ENCODE data around the gene SMURF1. TPM values are rescaled to one million over a fixed set of nuclear protein-coding genes. Genes with fewer than 3 reads are reported as not detected.

Gene SMURF1
- total RNA-seq, 4 donors from 2014 or later, result 16.4 to 36.2 (median 24.6) TPM

- H3K27me3 ChIP-seq, result no peaks in the 10 kb centered on the region
- no peak overlapping the region for H3K27ac ChIP-seq
- no peak for DNase-seq
- peaks cover 50 to 100% (median 73%) of the 10 kb centered on the region in 3 donors for H3K36me3 ChIP-seq
- intact Hi-C loops (cut with DNase I), result no loop called here
- no peak for TF ChIP-seq CTCF (IDR thresholded peaks at IDR 0.05)
- no peak for TF ChIP-seq POLR2A (IDR thresholded peaks at IDR 0.05)
- H3K4me3 ChIP-seq, result no peak overlapping the region
- 88 to 97% methylated on average over 7 of the region's 11 CpGs for WGBS, 2 donors
- H3K4me1 ChIP-seq, result no peaks in the 10 kb centered on the region
- H3K9me3 ChIP-seq, result no peaks in the 10 kb centered on the region
Measured at GRCh38 chr7:99008921-99009530, 134.9 kb downstream of the SMURF1 start.

GRCh38 chr7:99008181-99008631, 135.7 kb downstream of the SMURF1 start:
- Histone ChIP-seq H3K27ac (no peak overlapping the region), H3K27me3 (no peaks in the 10 kb centered on the region), H3K4me1 (no peaks in the 10 kb centered on the region), H3K36me3 (peaks cover 43 to 100% (median 65%) of the 10 kb centered on the region in 3 donors), H3K4me3 (no peak overlapping the region), H3K9me3 (no peaks in the 10 kb centered on the region)
- no peak for TF ChIP-seq CTCF (IDR thresholded peaks at IDR 0.05)
- no peak for TF ChIP-seq POLR2A (IDR thresholded peaks at IDR 0.05)
- DNase-seq, result no peak
- intact Hi-C loops (cut with DNase I), result no loop called here
- 95% methylated on average over 4 to 21 of the region's 23 CpGs for WGBS, 2 donors

- intact Hi-C loops (cut with DNase I), result no loop called here
- Histone ChIP-seq H3K36me3 (peaks cover 39 to 100% (median 52%) of the 10 kb centered on the region in 3 donors), H3K27me3 (no peaks in the 10 kb centered on the region), H3K27ac (no peak overlapping the region), H3K4me1 (no peaks in the 10 kb centered on the region), H3K4me3 (no peak overlapping the region), H3K9me3 (no peaks in the 10 kb centered on the region)
- WGBS, 2 donors, result 83 to 95% methylated on average over 10 to 11 of the region's 11 CpGs
- TF ChIP-seq CTCF (IDR thresholded peaks at IDR 0.05) (no peak), POLR2A (IDR thresholded peaks at IDR 0.05) (no peak)
- DNase-seq, result no peak
Measured at GRCh38 chr7:99006739-99007424, 137.0 kb downstream of the SMURF1 start.

GRCh38 chr7:99005776-99006175, 138.1 kb downstream of the SMURF1 start:
- Histone ChIP-seq H3K4me1 (no peaks in the 10 kb centered on the region), H3K27ac (no peak overlapping the region), H3K27me3 (no peaks in the 10 kb centered on the region), H3K36me3 (peaks cover 32 to 100% (median 47%) of the 10 kb centered on the region in 3 donors), H3K9me3 (no peaks in the 10 kb centered on the region), H3K4me3 (no peak overlapping the region)
- DNase-seq, result no peak
- TF ChIP-seq CTCF (IDR thresholded peaks at IDR 0.05) (no peak), POLR2A (IDR thresholded peaks at IDR 0.05) (no peak)
- intact Hi-C loops (cut with DNase I), result no loop called here
- 79 to 86% methylated on average over 7 to 9 of the region's 15 CpGs for WGBS, 2 donors

GRCh38 chr7:99004781-99005500, 139.0 kb downstream of the SMURF1 start:
- TF ChIP-seq POLR2A (IDR thresholded peaks at IDR 0.05) (no peak), CTCF (IDR thresholded peaks at IDR 0.05) (no peak)
- 86 to 94% methylated on average over 13 to 17 of the region's 26 CpGs for WGBS, 2 donors
- Histone ChIP-seq H3K27me3 (no peaks in the 10 kb centered on the region), H3K9me3 (no peaks in the 10 kb centered on the region), H3K27ac (no peak overlapping the region), H3K36me3 (peaks cover 32 to 100% (median 50%) of the 10 kb centered on the region in 3 donors), H3K4me1 (no peaks in the 10 kb centered on the region), H3K4me3 (no peak overlapping the region)
- DNase-seq, result no peak
- intact Hi-C loops (cut with DNase I), result no loop called here

Measured in esophagus squamous epithelium (tissue), 5 donors.